Ovary (tissue), 3 donors: ENCODE data around the gene GABRB2.

ENCODE experiments used
- POLR2A ChIP-seq: fragments of 450-650 bp; IDR thresholded peaks from one replicate; pipeline ENCODE4 v1.6.1; 2017; ENCODE audit warnings: antibody characterized with exemption, mild to moderate bottlenecking, moderate library complexity
- TF ChIP-seq, protein P1 (sequence below), 3 donors: fragments of 450-650 bp in 2 of 3; fragments of 200-600 bp in 1 of 3; IDR thresholded peaks; one replicate each; pipeline versions ENCODE4 v1.5.1 to v1.8.0; 2016 to 2022; ENCODE audit warnings: antibody characterized with exemption in 3 of 3, mild to moderate bottlenecking in 1 of 3
- donor health status: DM: no; HTN: no; CAD: no.

DNA sequence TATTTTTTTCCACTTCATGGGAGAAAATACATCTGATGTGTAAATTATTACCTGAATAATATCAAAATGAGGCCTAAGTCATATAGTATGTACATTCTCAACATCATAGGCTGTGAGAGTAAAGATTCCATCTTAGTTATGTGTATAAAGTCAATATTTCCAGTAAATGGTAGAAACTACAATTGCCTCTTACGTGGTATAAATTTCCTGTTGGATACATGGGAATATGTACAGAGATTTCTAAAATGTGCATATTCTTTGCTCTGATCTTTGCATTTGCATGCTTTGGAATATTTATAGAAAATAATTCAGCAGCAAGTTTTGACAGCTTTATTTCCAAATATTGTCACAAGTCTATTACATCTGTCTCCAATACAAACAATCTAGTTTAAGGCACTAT is 78.8 kb downstream of the GABRB2 start:
- TF ChIP-seq, protein P1, sequence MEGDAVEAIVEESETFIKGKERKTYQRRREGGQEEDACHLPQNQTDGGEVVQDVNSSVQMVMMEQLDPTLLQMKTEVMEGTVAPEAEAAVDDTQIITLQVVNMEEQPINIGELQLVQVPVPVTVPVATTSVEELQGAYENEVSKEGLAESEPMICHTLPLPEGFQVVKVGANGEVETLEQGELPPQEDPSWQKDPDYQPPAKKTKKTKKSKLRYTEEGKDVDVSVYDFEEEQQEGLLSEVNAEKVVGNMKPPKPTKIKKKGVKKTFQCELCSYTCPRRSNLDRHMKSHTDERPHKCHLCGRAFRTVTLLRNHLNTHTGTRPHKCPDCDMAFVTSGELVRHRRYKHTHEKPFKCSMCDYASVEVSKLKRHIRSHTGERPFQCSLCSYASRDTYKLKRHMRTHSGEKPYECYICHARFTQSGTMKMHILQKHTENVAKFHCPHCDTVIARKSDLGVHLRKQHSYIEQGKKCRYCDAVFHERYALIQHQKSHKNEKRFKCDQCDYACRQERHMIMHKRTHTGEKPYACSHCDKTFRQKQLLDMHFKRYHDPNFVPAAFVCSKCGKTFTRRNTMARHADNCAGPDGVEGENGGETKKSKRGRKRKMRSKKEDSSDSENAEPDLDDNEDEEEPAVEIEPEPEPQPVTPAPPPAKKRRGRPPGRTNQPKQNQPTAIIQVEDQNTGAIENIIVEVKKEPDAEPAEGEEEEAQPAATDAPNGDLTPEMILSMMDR (IDR thresholded peaks at IDR 0.05), result no peak
- TF ChIP-seq POLR2A, result no peak
